ENCODE data around the gene ABHD12. TPM values are rescaled to one million over a fixed set of nuclear protein-coding genes. Genes with fewer than 3 reads are reported as not detected.
A peak's percentile ranks its signal among the peaks of the same experiment; 100 is the strongest.

Gene ABHD12
- total RNA-seq, 1 experiment from 2014 or later, result 36.4 TPM

GRCh38 chr20:25327521-25328235 is 63.0 kb downstream of the ABHD12 start:
- H3K27me3 ChIP-seq (ENCODE audit: control insufficient read depth, insufficient read depth, low read length), result no peaks in the 10 kb centered on the region
- DNase-seq, result no peak
- H3K36me3 ChIP-seq (replicated peaks; ENCODE audit: control insufficient read depth, insufficient read depth, low read length), result no peaks in the 10 kb centered on the region
- H3K4me3 ChIP-seq (ENCODE audit: insufficient read depth, low read depth, low read length), result no peak overlapping the region

GRCh38 chr20:25325997-25326396 is 64.6 kb downstream of the ABHD12 start:
- Histone ChIP-seq H3K27me3 (ENCODE audit: control insufficient read depth, insufficient read depth, low read length) (no peaks in the 10 kb centered on the region), H3K4me3 (ENCODE audit: insufficient read depth, low read depth, low read length) (no peak overlapping the region), H3K36me3 (replicated peaks; ENCODE audit: control insufficient read depth, insufficient read depth, low read length) (peaks cover 2% of the 10 kb centered on the region; the same call in 1 of the 2 replicates)
- no peak for DNase-seq

- peaks cover 2% of the 10 kb centered on the region; the same call in 1 of the 2 replicates for H3K36me3 ChIP-seq (replicated peaks; ENCODE audit: control insufficient read depth, insufficient read depth, low read length)
- no peak overlapping the region for H3K4me3 ChIP-seq (ENCODE audit: insufficient read depth, low read depth, low read length)
- peak; percentile 11 for DNase-seq
- H3K27me3 ChIP-seq (ENCODE audit: control insufficient read depth, insufficient read depth, low read length), result no peaks in the 10 kb centered on the region
Observed at GRCh38 chr20:25325073-25325472, 65.6 kb downstream of the ABHD12 start.

- peaks cover 2% of the 10 kb centered on the region; the same call in 1 of the 2 replicates for H3K36me3 ChIP-seq (replicated peaks; ENCODE audit: control insufficient read depth, insufficient read depth, low read length)
- peak; percentile 35 for DNase-seq
- H3K4me3 ChIP-seq (ENCODE audit: insufficient read depth, low read depth, low read length), result no peak overlapping the region
- H3K27me3 ChIP-seq (ENCODE audit: control insufficient read depth, insufficient read depth, low read length), result no peaks in the 10 kb centered on the region
Observed at GRCh38 chr20:25324412-25324811, 66.2 kb downstream of the ABHD12 start.

GRCh38 chr20:25323496-25324246 is 67.0 kb downstream of the ABHD12 start:
- Histone ChIP-seq H3K27me3 (ENCODE audit: control insufficient read depth, insufficient read depth, low read length) (no peaks in the 10 kb centered on the region), H3K4me3 (ENCODE audit: insufficient read depth, low read depth, low read length) (no peak overlapping the region), H3K36me3 (replicated peaks; ENCODE audit: control insufficient read depth, insufficient read depth, low read length) (peaks cover 2% of the 10 kb centered on the region; the same call in 1 of the 2 replicates)
- DNase-seq, result peak; percentile 37

- Histone ChIP-seq H3K27me3 (ENCODE audit: control insufficient read depth, insufficient read depth, low read length) (no peaks in the 10 kb centered on the region), H3K36me3 (replicated peaks; ENCODE audit: control insufficient read depth, insufficient read depth, low read length) (peaks cover 2% of the 10 kb centered on the region; the same call in 1 of the 2 replicates), H3K4me3 (ENCODE audit: insufficient read depth, low read depth, low read length) (no peak overlapping the region)
- no peak for DNase-seq
Observed at GRCh38 chr20:25321991-25322390, 68.6 kb downstream of the ABHD12 start.

- Histone ChIP-seq H3K4me3 (ENCODE audit: insufficient read depth, low read depth, low read length) (no peak overlapping the region), H3K36me3 (replicated peaks; ENCODE audit: control insufficient read depth, insufficient read depth, low read length) (peaks cover 2% of the 10 kb centered on the region; the same call in 1 of the 2 replicates), H3K27me3 (ENCODE audit: control insufficient read depth, insufficient read depth, low read length) (no peaks in the 10 kb centered on the region)
- DNase-seq, result peak; percentile 10
Observed at GRCh38 chr20:25321262-25321831, 69.3 kb downstream of the ABHD12 start.

- Histone ChIP-seq H3K36me3 (replicated peaks; ENCODE audit: control insufficient read depth, insufficient read depth, low read length) (peaks cover 2% of the 10 kb centered on the region; the same call in 1 of the 2 replicates), H3K27me3 (ENCODE audit: control insufficient read depth, insufficient read depth, low read length) (no peaks in the 10 kb centered on the region), H3K4me3 (ENCODE audit: insufficient read depth, low read depth, low read length) (no peak overlapping the region)
- DNase-seq, result peak; percentile 15
Observed at GRCh38 chr20:25320035-25320800, 70.4 kb downstream of the ABHD12 start.

- H3K36me3 ChIP-seq (replicated peaks; ENCODE audit: control insufficient read depth, insufficient read depth, low read length), result peaks cover 2% of the 10 kb centered on the region
- no peaks in the 10 kb centered on the region for H3K27me3 ChIP-seq (ENCODE audit: control insufficient read depth, insufficient read depth, low read length)
- DNase-seq, result peak; percentile 33
- no peak overlapping the region for H3K4me3 ChIP-seq (ENCODE audit: insufficient read depth, low read depth, low read length)
Observed at GRCh38 chr20:25319241-25320034, 71.2 kb downstream of the ABHD12 start.

GRCh38 chr20:25318471-25319240 is 72.0 kb downstream of the ABHD12 start:
- peak; percentile 52 for DNase-seq
- H3K36me3 ChIP-seq (replicated peaks; ENCODE audit: control insufficient read depth, insufficient read depth, low read length), result peaks cover 2% of the 10 kb centered on the region
- no peaks in the 10 kb centered on the region for H3K27me3 ChIP-seq (ENCODE audit: control insufficient read depth, insufficient read depth, low read length)
- H3K4me3 ChIP-seq (ENCODE audit: insufficient read depth, low read depth, low read length), result no peak overlapping the region

GRCh38 chr20:25317351-25318075 is 73.1 kb downstream of the ABHD12 start:
- no peak overlapping the region for H3K4me3 ChIP-seq (ENCODE audit: insufficient read depth, low read depth, low read length)
- H3K27me3 ChIP-seq (ENCODE audit: control insufficient read depth, insufficient read depth, low read length), result no peaks in the 10 kb centered on the region
- peak; percentile 27 for DNase-seq
- peaks cover 4% of the 10 kb centered on the region for H3K36me3 ChIP-seq (replicated peaks; ENCODE audit: control insufficient read depth, insufficient read depth, low read length)

- Histone ChIP-seq H3K36me3 (replicated peaks; ENCODE audit: control insufficient read depth, insufficient read depth, low read length) (peaks cover 4% of the 10 kb centered on the region), H3K27me3 (ENCODE audit: control insufficient read depth, insufficient read depth, low read length) (no peaks in the 10 kb centered on the region), H3K4me3 (ENCODE audit: insufficient read depth, low read depth, low read length) (no peak overlapping the region)
- peak; percentile 13 for DNase-seq
Observed at GRCh38 chr20:25316506-25317190, 74.0 kb downstream of the ABHD12 start.

All from H7 (cell line).